Neural cell (in vitro differentiated cells): ENCODE results near the gene PLA2G6. TPM values are rescaled to one million over a fixed set of nuclear protein-coding genes. Genes with fewer than 3 reads are reported as not detected.
"Not testable (repeated sequence)": the region's sequence is repeated elsewhere in the genome, so short reads cannot be mapped to it uniquely, and the experiment has no call there.

ENCODE experiments used
- H2AFZ ChIP-seq: fragments of 200-600, 300-800 bp; sonication (generic), shearing (Covaris generic); 2 replicates; pipeline ENCODE4 v1.6.0; 2014; ENCODE audit warnings: low read depth, mild to moderate bottlenecking, antibody characterized with exemption, low read length, moderate library complexity
- H3F3A ChIP-seq: fragments of 200-600 bp; shearing (Covaris generic); 2 replicates; pipeline ENCODE4 v1.6.1; 2016; ENCODE audit warnings: mild to moderate bottlenecking, moderate library complexity, mixed read lengths, antibody characterized with exemption, low read length; ENCODE audit not compliant: insufficient read depth, poor library complexity, severe bottlenecking
- H3K27ac ChIP-seq: fragments of 200-600, 300-800 bp; sonication (generic), shearing (Covaris generic); 2 replicates; pipeline ENCODE4 v1.5.1; 2014; ENCODE audit warnings: mild to moderate bottlenecking, low read length, moderate library complexity
- H3K27me3 ChIP-seq: fragments of 300-800, 200-600 bp; sonication (generic), shearing (Covaris generic); 2 replicates; pipeline ENCODE4 v1.6.0; 2014; ENCODE audit warnings: mild to moderate bottlenecking, low read depth, low read length, moderate library complexity; ENCODE audit not compliant: insufficient read depth
- H3K36me3 ChIP-seq: fragments of 300-800, 200-600 bp; sonication (generic), shearing (Covaris generic); 2 replicates; pipeline ENCODE4 v1.5.1; 2014; ENCODE audit warnings: mild to moderate bottlenecking, antibody characterized with exemption, low read length, moderate library complexity; ENCODE audit not compliant: insufficient read depth
- H3K4me2 ChIP-seq: fragments of 300-800, 200-600 bp; sonication (generic), shearing (Covaris generic); 2 replicates; pipeline ENCODE4 v1.6.0; 2014; ENCODE audit warnings: mild to moderate bottlenecking, low read length
- H3K4me3 ChIP-seq: fragments of 300-800, 200-600 bp; sonication (generic), shearing (Covaris generic); 2 replicates; pipeline ENCODE4 v1.5.1; 2014; ENCODE audit warnings: mild to moderate bottlenecking, low read length, moderate library complexity
- H3K79me2 ChIP-seq: fragments of 200-600 bp; shearing (Covaris generic); replicated peaks from 2 replicates; pipeline ENCODE4 v1.6.0; 2014; ENCODE audit warnings: mild to moderate bottlenecking, low read length, moderate library complexity; ENCODE audit not compliant: insufficient read depth
- H3K9ac ChIP-seq: fragments of 300-800, 200-600 bp; sonication (generic), shearing (Covaris generic); 2 replicates; pipeline ENCODE4 v1.6.1; 2016; ENCODE audit warnings: mild to moderate bottlenecking, low read length, mixed read lengths
- H3K9me2 ChIP-seq: fragments of 200-600 bp; shearing (Covaris generic); 2 replicates; pipeline ENCODE4 v1.6.1; 2016; ENCODE audit warnings: mild to moderate bottlenecking, low read length, mixed read lengths; ENCODE audit not compliant: insufficient read depth
- H3K9me3 ChIP-seq: fragments of 200-600, 300-800 bp; sonication (generic), shearing (Covaris generic); 2 replicates; pipeline ENCODE4 v1.6.1; 2016; ENCODE audit warnings: mild to moderate bottlenecking, mixed run types, low read length, moderate library complexity, mixed read lengths
- H4K20me1 ChIP-seq: fragments of 200-600 bp; shearing (Covaris generic); 2 replicates; pipeline ENCODE4 v1.6.1; 2016; ENCODE audit warnings: mild to moderate bottlenecking, mixed run types; ENCODE audit not compliant: insufficient read depth
- EP300 ChIP-seq: fragments of 450-650 bp; conservative IDR thresholded peaks from 2 replicates; pipeline ENCODE4 v1.6.1; 2014; ENCODE audit warnings: antibody characterized with exemption, mild to moderate bottlenecking, moderate library complexity; ENCODE audit not compliant: poor library complexity, severe bottlenecking
- EZH2 ChIP-seq: fragments of 200-600, 300-800 bp; shearing (Covaris generic), sonication (generic); IDR thresholded peaks from 2 replicates; pipeline ENCODE4 v1.6.1; 2014; ENCODE audit warnings: antibody characterized with exemption, low read length, borderline replicate concordance, mild to moderate bottlenecking; ENCODE audit not compliant: insufficient read depth, poor library complexity, severe bottlenecking
- MXI1 ChIP-seq: fragments of 450-650 bp; conservative IDR thresholded peaks from 2 replicates; pipeline ENCODE4 v1.6.1; 2014; ENCODE audit warnings: antibody characterized with exemption, mild to moderate bottlenecking; ENCODE audit not compliant: poor library complexity, severe bottlenecking
- POLR2AphosphoS5 ChIP-seq: IDR thresholded peaks from 2 replicates; pipeline ENCODE4 v1.6.1; 2012
- RAD21 ChIP-seq: fragments of 450-650 bp; conservative IDR thresholded peaks from 2 replicates; pipeline ENCODE4 v1.6.1; 2014; ENCODE audit warnings: antibody characterized with exemption, mild to moderate bottlenecking, moderate library complexity
- SMC3 ChIP-seq: fragments of 450-650 bp; conservative IDR thresholded peaks from 2 replicates; pipeline ENCODE4 v1.6.1; 2014; ENCODE audit warnings: antibody characterized with exemption, mild to moderate bottlenecking, moderate library complexity; ENCODE audit not compliant: poor library complexity
- TAF1 ChIP-seq: IDR thresholded peaks from 2 replicates; pipeline ENCODE4 v1.6.1; 2012; ENCODE audit warnings: low read depth
- polyA plus RNA-seq: library from polyadenylated mRNA; depleted of rRNA; stranded (reverse); fragments of >200 nt; gene quantifications from 2 replicates; pipeline ENCODE4 v1.2.3, GENCODE V29; 2014
- TF ChIP-seq, protein P1 (sequence below): fragments of 450-650 bp; IDR thresholded peaks from 2 replicates; pipeline ENCODE4 v1.5.1; 2014; ENCODE audit warnings: antibody characterized with exemption, mild to moderate bottlenecking, moderate library complexity; ENCODE audit not compliant: poor library complexity, severe bottlenecking
- TF ChIP-seq, protein P2 (sequence below): IDR thresholded peaks from 2 replicates; pipeline ENCODE4 v1.6.1; 2012; ENCODE audit warnings: borderline replicate concordance

Gene PLA2G6
- polyA plus RNA-seq, 1 donor from 2014 or later = 18.5 TPM

DNA sequence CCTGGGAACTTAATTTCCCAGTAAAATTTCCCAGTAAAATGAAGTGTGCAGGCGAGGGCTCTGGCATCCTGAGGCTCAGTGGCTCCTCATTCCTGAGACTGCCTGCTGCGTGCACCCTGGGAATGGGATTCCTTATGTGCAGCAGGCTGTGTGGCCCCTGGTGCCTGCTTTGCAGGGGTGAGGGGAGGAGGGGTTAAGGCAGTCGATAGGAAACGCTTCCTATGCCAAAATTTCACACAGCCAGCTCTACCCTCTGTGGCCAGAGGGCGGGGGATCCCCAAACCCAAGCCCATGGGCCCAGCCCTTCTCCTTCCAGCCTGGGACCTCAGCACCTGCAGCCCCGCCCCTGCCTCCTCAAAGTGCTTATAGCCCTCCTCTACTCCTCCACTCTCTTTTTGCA lies 59.0 kb downstream of the PLA2G6 start:
- Histone ChIP-seq H4K20me1 (no peaks in the 10 kb centered on the region), H3K9me2 (no peaks in the 10 kb centered on the region), H2AFZ (no peak overlapping the region), H3K36me3 (no peaks in the 10 kb centered on the region), H3K79me2 (no peaks in the 10 kb centered on the region), H3K27ac (no peak overlapping the region), H3K4me3 (no peak overlapping the region), H3K9me3 (no peaks in the 10 kb centered on the region), H3K9ac (no peak overlapping the region), H3K27me3 (no peaks in the 10 kb centered on the region), H3K4me2 (no peak overlapping the region), H3F3A (no peaks in the 10 kb centered on the region)
- TF ChIP-seq, protein P1, sequence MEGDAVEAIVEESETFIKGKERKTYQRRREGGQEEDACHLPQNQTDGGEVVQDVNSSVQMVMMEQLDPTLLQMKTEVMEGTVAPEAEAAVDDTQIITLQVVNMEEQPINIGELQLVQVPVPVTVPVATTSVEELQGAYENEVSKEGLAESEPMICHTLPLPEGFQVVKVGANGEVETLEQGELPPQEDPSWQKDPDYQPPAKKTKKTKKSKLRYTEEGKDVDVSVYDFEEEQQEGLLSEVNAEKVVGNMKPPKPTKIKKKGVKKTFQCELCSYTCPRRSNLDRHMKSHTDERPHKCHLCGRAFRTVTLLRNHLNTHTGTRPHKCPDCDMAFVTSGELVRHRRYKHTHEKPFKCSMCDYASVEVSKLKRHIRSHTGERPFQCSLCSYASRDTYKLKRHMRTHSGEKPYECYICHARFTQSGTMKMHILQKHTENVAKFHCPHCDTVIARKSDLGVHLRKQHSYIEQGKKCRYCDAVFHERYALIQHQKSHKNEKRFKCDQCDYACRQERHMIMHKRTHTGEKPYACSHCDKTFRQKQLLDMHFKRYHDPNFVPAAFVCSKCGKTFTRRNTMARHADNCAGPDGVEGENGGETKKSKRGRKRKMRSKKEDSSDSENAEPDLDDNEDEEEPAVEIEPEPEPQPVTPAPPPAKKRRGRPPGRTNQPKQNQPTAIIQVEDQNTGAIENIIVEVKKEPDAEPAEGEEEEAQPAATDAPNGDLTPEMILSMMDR = no peak
- no peak for TF ChIP-seq RAD21
- TF ChIP-seq EZH2 = no peak
- no peak for TF ChIP-seq POLR2AphosphoS5
- TF ChIP-seq EP300 = no peak
- TF ChIP-seq MXI1 = no peak
- TF ChIP-seq, protein P2, sequence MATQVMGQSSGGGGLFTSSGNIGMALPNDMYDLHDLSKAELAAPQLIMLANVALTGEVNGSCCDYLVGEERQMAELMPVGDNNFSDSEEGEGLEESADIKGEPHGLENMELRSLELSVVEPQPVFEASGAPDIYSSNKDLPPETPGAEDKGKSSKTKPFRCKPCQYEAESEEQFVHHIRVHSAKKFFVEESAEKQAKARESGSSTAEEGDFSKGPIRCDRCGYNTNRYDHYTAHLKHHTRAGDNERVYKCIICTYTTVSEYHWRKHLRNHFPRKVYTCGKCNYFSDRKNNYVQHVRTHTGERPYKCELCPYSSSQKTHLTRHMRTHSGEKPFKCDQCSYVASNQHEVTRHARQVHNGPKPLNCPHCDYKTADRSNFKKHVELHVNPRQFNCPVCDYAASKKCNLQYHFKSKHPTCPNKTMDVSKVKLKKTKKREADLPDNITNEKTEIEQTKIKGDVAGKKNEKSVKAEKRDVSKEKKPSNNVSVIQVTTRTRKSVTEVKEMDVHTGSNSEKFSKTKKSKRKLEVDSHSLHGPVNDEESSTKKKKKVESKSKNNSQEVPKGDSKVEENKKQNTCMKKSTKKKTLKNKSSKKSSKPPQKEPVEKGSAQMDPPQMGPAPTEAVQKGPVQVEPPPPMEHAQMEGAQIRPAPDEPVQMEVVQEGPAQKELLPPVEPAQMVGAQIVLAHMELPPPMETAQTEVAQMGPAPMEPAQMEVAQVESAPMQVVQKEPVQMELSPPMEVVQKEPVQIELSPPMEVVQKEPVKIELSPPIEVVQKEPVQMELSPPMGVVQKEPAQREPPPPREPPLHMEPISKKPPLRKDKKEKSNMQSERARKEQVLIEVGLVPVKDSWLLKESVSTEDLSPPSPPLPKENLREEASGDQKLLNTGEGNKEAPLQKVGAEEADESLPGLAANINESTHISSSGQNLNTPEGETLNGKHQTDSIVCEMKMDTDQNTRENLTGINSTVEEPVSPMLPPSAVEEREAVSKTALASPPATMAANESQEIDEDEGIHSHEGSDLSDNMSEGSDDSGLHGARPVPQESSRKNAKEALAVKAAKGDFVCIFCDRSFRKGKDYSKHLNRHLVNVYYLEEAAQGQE = no peak

DNA sequence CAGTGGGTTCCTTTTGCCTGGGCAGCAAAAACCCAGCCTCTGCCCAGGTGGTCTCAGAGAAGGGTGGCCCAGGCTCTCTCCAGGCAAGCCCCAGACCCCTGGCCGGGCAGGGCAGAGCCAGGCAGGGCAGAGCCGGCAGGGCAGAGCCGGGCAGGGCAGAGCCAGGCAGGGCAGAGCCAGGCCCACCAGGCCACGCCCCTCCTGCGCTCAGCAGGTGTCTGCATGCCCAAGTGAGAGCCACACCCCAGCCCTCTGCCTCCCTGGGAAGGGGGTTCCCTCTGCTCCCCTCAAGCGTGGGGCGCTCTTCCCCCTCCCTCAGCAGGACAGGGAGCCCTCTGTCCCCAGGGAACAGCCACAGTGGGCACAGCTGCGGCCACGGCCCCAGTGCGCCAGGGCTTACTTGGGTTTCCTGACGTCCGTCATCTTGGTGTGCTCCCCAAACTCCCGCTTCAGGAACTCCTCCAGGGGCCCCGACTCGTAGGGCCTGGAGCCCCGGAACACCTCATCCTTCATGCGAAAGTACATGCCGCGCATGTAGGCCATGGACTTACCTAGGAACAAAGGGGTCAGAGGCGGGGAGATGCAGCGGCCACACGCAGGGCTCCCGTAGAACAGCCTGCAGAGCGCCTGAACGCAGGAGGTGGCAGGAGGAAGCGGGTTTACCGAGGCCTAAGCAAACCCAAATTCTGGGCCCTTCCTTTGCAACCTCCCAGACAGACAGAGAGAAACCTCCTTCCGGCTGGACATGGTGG lies 61.1 kb downstream of the PLA2G6 start:
- TF ChIP-seq EP300 = no peak
- TF ChIP-seq POLR2AphosphoS5 = no peak
- TF ChIP-seq MXI1 = no peak
- TF ChIP-seq TAF1 = no peak
- TF ChIP-seq RAD21 = no peak
- TF ChIP-seq, protein P1 = no peak
- no peak for TF ChIP-seq EZH2
- no peak for TF ChIP-seq SMC3
- TF ChIP-seq, protein P2 = no peak
- H3K4me3 ChIP-seq = no peak overlapping the region
- no peaks in the 10 kb centered on the region for H3F3A ChIP-seq
- H3K79me2 ChIP-seq = no peaks in the 10 kb centered on the region
- H3K27me3 ChIP-seq = no peaks in the 10 kb centered on the region
- H3K4me2 ChIP-seq = no peak overlapping the region
- no peak overlapping the region for H3K9ac ChIP-seq
- H2AFZ ChIP-seq = no peak overlapping the region
- no peaks in the 10 kb centered on the region for H3K9me2 ChIP-seq
- H3K27ac ChIP-seq = no peak overlapping the region
- H4K20me1 ChIP-seq = no peaks in the 10 kb centered on the region
- H3K9me3 ChIP-seq = no peaks in the 10 kb centered on the region
- H3K36me3 ChIP-seq = no peaks in the 10 kb centered on the region

DNA sequence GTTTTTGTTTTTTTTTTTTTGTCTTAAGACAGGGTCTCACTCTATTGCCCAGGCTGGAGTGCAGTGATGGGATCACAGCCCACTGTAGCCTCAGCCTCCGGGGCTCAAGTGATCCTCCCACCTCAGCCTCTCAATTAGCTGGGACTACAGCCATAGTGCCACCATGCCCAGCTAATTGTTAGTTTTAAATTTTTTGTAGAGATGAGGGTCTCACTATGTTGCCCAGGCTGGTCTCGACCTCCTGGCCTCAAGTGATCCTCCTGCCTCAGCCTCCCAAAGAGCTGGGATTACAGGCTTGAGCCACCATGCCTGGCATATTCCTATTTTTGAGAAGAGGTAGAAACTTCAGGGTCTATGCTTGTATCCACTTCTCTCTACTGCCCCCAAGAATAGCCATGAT lies 62.9 kb downstream of the PLA2G6 start:
- H3K79me2 ChIP-seq, H3K9me3 ChIP-seq, H3F3A ChIP-seq, H3K27ac ChIP-seq, H3K4me2 ChIP-seq, H3K36me3 ChIP-seq, H3K9me2 ChIP-seq, H3K4me3 ChIP-seq, H2AFZ ChIP-seq, H4K20me1 ChIP-seq, H3K9ac ChIP-seq, H3K27me3 ChIP-seq: not testable (repeated sequence)
